Stomach (tissue), 4 donors: ENCODE results near the gene SENP2.

Experiments
- CTCF ChIP-seq, 7 experiments: fragments of 450-650 bp in 4 of 7; fragments of 200-600 bp in 3 of 7; sonication (generic) in 3 of 7; IDR thresholded peaks; one replicate each; pipeline ENCODE4 v1.5.1; 2016 to 2019; ENCODE audit warnings: antibody characterized with exemption in 7 of 7, control low read depth in 2 of 7, mild to moderate bottlenecking in 1 of 7
- EP300 ChIP-seq: sonication (generic); formaldehyde crosslinking; IDR thresholded peaks from one replicate; pipeline ENCODE4 v1.6.1; 2017; ENCODE audit warnings: antibody characterized with exemption
- POLR2A ChIP-seq, 4 donors: fragments of 450-650 bp; IDR thresholded peaks; one replicate each; pipeline ENCODE4 v1.6.1; 2016; ENCODE audit warnings: antibody characterized with exemption in 4 of 4, control low read depth in 2 of 4, mild to moderate bottlenecking in 1 of 4, moderate library complexity in 1 of 4
- POLR2AphosphoS5 ChIP-seq, 3 donors: sonication (generic); formaldehyde crosslinking; IDR thresholded peaks; one replicate each; pipeline ENCODE4 v1.6.1; 2016; ENCODE audit warnings: antibody characterized with exemption in 3 of 3

DNA sequence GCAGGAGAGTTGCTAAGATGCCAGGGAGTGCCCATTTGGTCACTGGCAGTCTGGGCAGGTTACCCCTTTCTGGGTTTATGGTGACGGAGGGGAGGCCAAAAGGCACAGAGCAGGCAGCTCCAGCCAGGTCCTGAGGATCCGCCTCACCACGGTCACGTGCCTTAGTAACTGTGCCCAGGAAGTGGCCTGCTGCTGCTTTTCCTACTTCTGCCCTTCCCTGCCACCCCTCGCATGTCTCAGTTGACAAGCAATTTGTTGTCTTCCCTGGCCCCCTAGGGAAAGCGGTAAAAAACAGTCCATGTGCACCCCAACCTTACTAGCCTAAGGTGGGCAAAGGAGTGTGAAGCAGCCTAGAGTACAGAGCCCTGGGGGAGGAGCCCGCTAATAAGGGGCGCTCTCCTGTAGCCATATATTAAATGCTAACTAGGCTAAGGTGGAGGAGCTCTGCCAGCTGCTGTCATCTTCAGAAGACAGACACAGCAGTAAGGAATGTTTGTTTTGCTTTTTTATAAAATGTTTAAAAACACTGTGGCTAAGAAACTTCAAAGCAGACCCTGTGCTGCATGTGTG is 24.6 kb upstream of the SENP2 start:
- TF ChIP-seq EP300 = no peak
- no peak for TF ChIP-seq CTCF (IDR thresholded peaks at IDR 0.05)
- TF ChIP-seq POLR2AphosphoS5 (IDR thresholded peaks at IDR 0.05) = no peak
- TF ChIP-seq POLR2A (IDR thresholded peaks at IDR 0.05) = no peak
